Measurements from ENCODE around the gene PLCB1.
"Not testable (repeated sequence)": the region's sequence is repeated elsewhere in the genome, so short reads cannot be mapped to it uniquely, and the experiment has no call there.

Gene PLCB1

DNA sequence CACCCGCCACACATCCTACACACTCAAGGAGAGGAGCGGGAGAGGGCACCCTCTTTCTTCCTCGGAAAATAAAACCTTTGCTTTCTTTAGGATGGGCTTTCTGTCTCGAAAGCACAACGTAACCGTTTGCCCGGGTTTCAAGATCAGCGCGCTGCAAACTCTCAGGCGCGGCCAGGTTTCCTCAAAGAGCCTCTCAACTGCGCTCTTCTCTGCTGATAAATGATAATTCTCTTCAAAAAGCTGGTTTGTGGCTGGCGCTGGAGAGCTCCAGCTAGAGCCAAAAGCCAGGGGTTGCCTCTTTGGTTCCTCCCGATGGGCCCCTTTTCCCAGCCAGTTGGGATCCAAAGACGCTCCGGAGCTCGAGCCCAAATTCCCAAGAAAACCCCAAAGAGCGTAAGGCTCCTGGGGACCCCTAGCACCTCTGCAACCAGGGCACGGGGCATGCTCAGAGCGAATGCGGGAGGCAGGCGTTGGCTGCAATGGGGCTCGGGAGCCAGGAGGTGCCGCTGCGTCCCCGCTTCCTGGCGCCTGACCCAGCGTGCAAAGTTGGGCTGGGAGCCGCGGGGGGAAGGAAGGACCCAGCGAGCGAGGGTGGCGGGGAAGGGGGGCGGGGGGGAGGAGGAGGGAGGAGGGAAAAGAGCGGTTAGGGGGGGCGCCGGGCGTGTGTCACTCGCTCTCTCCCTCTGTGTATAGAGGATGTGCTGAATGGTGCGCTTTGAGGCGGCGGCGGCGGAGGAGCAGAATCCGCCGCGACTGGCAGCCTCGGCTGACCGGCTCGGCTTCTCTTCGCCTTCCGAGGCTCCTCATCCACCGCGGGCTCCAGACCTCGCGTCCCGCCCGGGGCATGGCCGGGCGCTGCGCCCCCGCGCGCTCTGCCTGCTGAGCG lies at the start of gene PLCB1:
PLCB1 (plus strand) TSS at position 669 of the 886 bp plus-strand sequence. CDS start 386 bp downstream, outside the sequence.
- DNase-seq (ENCODE audit: low read depth), result peak; percentile 66

DNA sequence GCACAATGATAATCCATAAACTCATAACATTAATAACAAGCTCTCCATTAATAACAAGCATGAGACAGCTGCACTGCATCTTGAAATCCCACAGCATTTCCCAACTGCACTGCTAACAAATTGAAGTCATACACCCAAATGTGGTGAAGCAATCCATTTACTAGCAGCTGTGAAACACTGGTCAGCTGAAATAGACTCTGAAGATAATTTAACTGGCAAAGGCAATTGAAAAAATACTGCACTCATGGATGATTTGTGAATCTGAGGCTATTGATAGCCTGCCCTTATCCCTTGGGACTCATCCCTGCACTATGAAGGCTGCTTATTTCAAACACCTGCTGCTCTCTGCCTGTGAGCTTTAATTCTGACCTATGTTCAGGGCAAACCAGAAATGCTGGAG lies 49.1 kb upstream of the PLCB1 start:
- DNase-seq (ENCODE audit: low read depth), result no peak

DNA sequence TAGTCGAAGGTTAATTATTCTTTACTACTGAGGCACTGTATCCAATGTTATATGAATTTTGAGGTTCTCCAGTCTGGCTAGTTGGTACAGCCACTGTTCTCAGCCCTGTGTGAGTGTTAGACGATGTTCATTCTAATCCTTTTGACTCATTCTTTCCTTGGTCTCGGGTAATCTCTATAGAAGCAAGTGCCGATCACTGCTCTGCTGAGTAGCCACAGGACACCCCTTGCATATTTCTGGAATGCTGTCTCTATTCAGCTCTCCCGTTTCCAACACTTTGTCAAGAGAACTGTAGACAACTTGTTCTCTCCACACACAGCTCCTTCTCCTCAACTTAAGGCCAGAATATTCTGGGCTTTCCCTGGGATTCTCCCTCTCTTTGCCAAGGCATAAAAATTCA lies 42.4 kb upstream of the PLCB1 start:
- DNase-seq (ENCODE audit: low read depth), result no peak

DNA sequence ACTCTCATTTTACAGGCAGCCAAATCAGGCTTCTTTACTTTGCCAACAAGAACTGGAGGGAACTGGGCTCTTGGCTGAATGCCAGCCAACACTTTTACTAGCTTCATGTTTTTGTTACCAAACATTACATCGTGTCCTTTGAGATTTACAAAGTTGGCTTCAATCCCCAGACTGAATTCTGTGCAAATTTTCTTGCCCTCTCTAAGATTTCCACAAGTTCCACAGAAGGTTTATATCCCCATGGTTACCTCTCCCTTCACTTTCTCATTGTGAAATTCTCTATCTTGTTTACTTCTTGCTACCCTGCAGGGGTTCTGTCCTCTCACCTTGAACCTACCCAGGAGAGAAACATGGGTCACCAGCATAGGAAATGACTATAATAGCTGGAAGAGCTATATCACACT lies 37.6 kb upstream of the PLCB1 start:
- DNase-seq (ENCODE audit: low read depth), result no peak

DNA sequence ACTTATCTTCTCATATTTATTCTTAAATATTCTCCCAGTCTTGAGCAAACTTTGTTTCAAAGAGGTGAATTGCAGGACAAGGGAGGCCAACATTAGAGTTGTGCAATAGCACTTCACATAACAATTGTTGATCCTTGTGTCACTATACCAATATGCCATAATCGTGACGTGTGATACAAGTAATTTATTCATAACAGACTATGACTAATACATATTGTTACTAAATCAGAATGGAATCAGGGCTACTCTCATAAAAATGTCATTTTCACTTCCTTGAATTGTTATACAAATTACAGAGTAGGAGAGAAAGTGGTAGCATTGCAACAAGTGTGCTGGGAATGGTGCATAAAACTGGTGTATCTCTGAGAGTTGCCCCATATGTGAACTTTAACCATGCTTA lies 37.2 kb upstream of the PLCB1 start:
- no peak for DNase-seq (ENCODE audit: low read depth)

DNA sequence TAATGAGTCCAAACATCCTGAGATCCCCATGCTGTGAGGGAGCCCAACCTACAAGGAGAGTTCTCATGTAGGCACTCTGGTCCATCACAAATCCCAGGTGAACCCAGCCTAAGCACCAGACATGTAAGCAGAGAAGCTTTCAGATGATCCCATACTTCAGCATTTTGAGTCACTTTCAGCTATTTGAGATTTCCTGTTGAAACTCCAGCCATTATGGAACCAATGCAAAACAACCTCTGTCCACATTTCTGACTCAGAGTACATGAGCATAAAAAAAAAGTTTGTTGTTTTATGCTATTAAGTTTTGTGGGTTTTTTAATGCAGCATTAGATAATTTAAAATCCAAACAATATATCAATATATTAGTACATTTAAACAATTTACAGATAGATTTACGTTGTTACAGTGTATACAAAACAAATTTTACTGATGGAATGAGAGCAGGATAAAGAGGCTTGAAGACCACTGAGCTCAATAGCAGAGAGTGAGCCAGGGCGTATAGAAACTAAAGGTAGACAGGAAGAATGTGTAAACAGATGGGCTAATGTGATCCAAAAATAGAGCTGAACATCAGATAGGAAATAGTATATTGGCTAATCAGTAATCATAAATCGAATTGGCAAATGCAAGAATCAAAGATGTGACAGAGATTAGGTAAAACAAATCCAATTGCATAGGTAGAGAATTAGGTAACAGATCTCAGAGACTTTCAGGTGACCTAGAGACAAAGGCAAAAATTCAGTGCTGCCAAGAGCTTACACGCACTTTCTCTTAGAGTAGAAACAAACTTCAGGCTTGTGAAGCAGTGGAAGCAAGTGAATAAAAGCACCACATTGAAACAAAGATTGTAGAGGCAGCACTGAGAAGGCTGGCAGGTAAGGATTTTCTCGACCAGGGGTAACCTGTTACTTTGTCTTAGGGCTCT lies 36.2 kb upstream of the PLCB1 start:
- DNase-seq (ENCODE audit: low read depth), result no peak

DNA sequence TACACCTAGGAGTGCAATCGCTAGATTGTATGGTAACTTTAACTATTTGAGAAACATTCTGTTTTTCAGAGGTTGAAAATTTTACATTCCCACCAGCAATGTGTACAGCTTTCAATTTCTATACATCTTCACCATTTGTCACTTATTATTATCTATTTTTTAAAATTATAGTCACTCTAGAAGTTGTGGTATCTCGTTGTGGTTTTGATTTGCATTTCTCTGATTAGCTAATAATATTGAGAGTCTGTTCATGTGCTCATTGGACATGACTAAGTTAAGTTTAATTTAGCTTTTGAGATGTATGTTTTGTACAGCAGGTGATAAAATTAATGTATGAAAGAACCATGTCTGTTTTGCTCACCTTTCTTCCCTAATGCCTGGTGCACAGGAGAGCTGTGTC lies 34.8 kb upstream of the PLCB1 start:
- DNase-seq (ENCODE audit: low read depth), result no peak

DNA sequence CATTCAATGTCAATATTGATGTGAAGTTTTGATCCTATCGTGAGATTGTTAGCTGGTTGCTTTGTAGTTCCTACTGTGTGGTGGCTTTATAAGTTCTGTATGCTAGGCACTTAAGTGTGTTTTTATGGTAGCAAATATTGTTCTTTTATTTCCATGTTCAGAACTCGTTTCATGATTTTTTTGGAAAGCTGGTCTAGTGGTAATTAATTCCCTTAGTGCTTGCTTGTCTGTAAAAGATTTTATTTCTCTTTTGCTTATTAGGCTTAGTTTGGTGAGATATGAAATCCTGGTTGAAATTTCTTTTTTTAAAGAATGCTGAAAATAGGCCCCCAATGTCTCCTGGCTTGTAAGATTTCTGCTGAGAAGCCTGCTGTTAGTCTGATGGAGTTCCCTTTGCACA lies 27.8 kb upstream of the PLCB1 start:
- no peak for DNase-seq (ENCODE audit: low read depth)

DNA sequence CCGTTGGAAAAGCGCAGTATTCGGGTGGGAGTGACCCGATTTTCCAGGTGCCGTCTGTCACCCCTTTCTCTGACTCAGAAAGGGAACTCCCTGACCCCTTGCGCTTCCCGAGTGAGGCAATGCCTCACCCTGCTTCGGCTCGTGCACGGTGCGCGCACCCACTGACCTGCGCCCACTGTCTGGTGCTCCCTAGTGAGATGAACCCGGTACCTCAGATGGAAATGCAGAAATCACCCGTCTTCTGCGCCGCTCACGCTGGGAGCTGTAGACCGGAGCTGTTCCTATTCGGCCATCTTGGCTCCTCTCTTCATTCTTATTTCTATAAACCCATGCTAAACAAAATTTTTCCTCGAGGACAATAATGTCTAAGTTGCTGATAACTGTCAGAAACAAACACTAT lies 17.5 kb upstream of the PLCB1 start:
- DNase-seq (ENCODE audit: low read depth), result not testable (repeated sequence)

DNA sequence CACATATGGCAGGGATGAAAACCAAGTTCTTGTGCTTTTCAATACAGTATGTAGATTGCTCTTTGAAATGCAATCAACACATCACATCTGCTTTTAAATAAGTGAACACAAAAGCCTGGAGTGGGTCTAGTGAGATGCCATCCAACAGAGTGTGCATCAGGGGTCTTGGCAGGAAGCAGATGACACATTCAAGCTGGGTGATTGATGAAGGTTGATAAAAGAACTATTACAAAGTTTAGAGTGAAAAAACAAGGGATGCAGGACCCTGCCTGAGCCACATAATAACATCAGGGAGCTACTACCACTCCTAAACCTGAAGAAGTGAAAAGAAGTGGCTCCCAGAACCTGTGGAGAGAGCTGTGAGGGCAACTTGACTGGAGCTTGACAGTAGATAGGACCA lies 16.6 kb upstream of the PLCB1 start:
- no peak for DNase-seq (ENCODE audit: low read depth)

DNA sequence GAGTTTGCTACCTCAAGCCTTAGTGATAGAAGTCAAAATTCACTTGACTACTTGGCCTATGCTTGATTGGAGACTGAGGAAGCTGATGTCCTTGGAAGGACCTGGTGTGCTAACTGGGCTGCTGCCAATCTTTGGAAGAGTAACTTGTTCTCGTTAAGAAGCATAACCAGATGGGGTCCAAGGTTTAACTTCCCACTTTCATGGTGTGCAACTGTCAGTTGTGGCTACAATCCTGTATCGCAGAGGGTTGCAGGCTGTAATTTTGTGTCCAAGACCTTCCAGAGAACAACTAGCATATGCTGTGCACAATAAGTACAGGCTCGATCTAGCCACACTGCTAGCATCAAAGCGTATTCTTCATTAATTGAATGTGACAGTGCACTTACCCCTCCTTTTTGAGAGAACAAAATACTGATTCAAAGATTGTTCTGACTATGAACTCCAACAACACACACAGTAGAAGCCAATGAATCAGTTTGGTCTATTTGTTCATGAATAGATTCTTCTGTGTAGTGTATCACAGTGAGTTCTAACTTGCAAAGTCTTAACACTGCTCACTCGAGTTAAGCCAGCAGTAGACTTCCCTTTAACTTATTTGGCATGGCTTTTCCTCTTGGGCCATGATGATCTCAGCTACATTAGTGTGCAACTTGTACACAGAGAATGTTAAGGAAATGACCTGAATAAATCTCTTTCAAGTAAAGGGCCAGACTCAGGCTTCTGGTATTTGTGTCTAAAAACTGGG lies 15.8 kb upstream of the PLCB1 start:
- no peak for DNase-seq (ENCODE audit: low read depth)

DNA sequence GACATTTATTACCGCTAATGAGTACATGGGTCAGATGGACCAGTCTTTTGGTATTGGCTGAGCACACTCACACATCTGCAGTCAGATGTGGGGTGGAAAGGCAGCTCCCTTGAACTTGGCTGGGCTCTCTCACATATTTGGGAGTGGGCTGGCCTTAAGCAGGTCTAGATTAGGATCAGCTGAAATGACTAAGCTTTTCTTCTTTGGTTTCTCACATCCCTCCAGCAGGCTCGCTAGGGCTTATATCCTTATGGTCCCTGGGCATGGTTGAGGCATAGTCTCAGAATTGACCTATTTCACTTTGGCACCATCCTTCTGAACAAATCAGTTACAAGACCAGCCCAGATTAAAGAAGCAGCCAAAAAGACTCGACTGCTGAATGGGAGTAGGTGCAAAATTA lies 14.4 kb upstream of the PLCB1 start:
- no peak for DNase-seq (ENCODE audit: low read depth)

DNA sequence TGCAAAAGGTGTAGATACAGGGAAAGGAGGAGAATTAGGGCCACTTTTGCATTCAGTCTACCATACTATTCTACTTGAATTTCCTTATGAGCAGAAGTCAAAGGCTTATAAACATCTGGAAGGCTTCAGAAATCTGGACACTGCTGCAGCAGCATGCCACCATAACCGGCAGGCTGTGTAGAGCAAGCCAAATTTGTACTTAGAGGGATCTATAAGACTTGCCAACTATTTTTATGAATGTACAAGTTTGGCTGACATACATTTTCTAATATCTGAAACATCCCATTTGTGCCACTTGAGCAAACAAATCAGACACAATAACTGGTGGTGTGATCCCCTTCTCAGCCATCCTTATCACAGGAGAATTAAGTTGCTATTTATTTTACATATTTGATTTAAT lies 14.0 kb upstream of the PLCB1 start:
- DNase-seq (ENCODE audit: low read depth), result no peak

DNA sequence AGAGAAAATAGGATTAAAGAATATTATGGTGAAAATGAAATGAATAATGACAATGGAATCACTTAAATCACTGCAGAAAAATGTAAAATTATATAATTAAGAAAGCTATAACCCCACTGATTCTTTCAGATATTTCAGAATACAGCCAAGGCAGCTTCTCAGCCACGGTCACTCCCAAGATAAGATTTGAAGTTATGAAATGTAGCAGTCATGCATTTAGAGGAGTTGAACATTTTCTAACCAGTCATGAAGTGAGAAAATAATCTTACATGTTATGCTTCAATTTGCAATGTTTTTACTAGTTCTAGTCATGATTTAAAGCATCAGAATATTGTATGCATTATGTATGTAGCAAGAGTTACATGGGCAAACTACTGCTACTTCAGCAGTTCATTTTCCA lies 13.3 kb upstream of the PLCB1 start:
- DNase-seq (ENCODE audit: low read depth), result no peak

DNA sequence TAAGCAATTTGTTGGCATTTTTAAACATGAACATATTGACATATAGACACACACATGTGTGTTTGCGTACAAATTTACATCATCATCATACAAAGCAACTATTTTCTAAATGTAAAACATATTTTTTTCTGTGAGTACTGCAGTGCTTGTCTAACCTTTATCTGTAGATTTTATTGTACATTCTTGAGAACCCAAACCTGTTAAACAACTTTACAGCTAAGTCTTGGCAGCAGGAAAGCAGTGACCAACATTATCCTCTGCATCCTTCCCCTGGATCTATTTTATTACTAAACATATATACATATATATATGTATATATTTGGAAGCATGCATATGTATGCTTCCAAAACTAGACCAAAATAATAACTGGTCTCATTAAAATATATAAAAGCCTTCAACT lies 10.4 kb upstream of the PLCB1 start:
- DNase-seq (ENCODE audit: low read depth), result no peak

DNA sequence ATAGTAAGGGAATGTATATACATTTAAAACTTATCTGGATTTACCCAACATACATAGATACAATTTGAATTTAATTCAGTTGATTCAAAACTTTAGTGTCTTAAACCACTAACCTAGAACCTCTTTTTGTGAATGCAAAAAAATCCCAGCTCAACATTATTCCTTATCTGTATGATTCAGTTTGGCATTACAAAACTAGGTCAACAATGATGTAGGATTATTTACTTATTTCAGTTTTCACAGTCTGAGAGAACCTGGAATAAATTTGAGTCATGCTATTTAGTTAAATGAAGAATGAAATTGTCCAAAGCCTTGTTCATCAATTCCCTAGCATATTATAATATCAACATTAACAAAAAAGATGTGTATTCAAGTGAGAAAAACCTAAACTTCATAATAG lies 7.4 kb upstream of the PLCB1 start:
- DNase-seq (ENCODE audit: low read depth), result no peak

DNA sequence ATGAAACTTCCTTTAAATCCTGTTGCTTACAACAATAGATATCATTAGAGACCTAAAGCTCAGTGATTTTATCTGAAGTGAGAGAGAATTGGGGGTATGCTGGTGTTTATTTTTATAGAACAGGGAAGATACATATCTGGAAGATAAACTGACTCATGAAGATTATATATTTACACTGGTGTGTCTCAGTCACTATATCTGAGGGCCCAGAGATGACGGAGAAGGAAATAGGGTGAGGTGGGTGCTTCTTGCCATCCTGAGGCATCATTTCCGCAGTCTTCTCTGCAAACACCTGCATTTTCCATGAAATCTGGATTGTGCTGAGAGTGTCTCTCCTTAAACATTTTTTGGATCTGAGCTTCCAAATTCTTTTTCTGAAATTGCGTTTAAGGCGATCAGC lies 5.9 kb upstream of the PLCB1 start:
- DNase-seq (ENCODE audit: low read depth), result no peak

DNA sequence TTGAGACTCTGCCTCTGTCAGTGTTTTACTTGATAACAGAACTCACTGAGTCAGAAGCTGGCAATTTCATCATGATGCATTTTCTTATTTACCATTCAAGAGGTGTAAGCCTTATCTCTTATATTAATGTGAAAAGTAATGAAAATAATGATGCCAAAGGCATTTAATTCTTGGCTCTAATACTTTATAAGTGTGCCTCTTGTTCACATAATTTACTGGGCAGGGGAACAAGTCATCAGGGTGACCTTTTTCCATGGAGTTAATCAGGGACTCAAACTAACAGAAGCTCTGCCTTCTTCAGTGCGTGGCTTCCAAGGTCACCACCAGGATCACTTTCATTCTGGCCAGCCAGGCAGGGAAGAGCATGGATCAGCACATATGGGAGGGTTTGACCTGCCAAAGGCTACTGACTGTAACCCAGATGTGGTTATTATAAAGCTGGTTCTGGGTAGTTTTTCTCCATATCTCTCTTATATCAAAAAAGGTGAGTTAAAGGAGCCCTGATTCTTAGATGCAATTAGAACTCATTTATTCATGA lies 5.2 kb upstream of the PLCB1 start:
- no peak for DNase-seq (ENCODE audit: low read depth)

DNA sequence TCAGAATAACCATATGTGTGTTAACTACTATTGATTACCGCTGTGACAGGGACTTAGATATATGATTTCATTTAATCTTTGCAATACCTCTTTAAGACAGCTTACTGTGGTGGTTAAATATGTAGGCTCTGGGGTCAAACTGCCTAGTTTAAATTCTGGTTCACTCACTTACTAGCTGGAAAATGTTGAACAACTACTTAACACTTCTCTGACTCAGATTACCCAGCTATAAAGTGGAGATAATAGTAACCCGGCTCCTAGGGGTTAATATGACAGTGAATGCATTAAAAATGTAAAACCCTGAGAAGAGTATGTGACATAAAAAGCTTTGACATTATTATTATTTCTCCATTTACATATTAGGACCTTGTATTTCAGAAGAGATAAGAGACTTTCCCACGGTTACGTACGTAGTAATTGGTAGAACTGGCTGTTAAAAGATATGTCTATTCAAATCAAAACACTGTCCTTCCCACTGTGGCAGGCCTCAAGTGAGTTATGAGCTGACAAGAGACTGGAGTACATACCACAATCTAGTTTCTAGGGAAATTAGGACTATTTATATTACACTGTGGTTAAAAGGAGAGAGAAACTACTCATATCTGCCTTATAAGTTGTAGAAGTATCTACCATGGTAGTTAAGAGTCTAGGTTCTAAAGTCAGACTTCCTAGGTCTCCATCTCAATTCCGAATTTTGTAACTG lies 4.4 kb upstream of the PLCB1 start:
- no peak for DNase-seq (ENCODE audit: low read depth)

DNA sequence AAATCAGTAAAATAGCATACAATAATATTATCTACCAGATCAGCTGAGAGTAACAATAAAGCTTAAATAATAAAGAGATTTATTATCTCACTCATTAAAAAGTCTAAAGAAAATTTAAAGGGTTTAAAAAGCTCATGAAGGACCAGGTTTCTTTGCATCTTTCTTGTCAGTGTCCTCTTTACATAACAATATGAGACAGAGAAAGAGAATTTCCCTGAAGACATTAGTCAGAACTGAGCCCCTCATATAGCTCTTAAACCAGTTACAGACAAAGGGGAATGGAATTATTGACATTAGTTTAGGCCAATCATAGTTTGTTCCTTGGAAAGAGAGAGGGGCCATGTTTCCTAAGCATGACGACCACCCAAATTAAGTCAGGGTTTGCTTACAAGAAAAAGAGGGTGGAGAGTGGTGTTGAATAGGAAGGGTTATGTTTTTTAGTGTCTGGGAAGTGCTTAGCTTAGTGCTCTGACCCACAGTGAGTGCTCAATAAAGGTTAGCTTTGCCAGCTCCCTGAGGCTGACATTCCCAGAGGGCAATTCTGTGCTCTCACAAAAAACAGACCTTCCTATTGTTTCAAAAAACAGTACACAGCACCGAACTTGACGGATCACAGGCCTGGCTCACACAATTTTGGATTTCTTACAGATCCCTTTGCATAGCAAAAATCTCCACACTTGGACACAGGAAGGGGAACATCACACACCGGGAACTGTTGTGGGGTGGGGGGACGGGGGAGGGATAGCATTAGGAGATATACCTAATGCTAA lies 3.6 kb upstream of the PLCB1 start:
- DNase-seq (ENCODE audit: low read depth), result no peak

Measured in activated T-helper 1 cell treated with Interleukin-2 at 50 U/mL for 16 hours (primary cell).